ENCODE results near the gene SLC38A10. TPM values are rescaled to one million over a fixed set of nuclear protein-coding genes. Genes with fewer than 3 reads are reported as not detected.

The SLC38A10 gene
- total RNA-seq, 1 experiment from 2014 or later: 109 TPM

DNA sequence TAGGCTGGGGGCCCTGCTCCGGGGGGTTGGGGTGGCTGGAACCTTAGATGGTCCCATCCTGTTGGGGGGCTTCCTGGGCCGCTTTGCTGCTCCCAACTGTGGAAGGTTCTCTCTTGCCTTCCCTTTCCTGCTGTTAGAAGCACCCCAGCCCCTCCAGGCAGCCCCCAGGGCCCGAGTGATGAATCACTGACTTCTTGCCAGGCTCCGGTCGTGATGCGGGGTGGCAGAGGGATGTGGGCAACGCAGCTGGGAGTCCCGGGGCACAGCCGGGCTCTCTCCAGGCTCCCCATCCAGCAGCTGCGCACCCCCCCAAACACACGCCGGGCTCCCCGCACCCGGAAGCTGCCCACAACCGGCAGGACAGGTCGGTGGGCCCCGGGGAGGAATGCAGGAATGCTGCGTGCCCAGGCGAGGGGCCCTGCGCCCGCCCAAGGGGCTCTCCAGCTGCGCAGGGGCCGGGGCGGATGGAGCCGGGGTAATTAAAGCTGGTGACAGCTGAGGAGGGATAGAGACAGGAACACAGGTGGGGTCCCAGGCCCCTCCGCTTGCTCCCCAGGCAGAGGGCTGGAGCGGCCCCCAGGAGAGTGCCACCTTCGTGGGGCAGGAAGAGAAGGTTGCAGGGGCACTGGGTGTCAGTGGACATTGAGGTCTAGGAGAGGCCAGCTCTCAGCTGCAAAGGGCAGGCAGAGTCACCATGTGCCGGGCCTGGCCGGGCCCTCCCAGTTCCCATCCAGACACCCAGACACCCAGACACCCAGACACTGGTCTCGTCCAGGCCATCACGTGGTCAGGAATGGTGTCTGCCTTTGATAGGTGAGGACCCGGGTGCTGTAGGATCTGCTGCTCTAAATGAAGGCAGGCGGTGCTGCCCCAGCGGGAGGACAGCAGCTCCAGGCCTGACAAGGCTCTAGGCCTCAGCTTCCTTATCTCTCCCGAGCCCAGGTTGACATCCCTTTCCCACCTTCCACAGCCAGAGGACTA lies 15.0 kb upstream of the SLC38A10 start:
- ChIA-PET RAD21 (ENCODE audit: low non-redundant PET in 1 of 2, low total read pairs in 2 of 2, uncharacterized antibody in 2 of 2, unreplicated experiment in 2 of 2) (interaction anchor here (0.6 to 1.5 kb wide), 9 partner anchors 13 to 175 kb away, joined by 3 to 6 read pairs (median 3); partner anchors contain the start of gene BAHCC1 (in 1 of the 2)), CTCF (interaction anchor here (0.8 to 2.8 kb wide), 10 partner anchors 11 to 174 kb away, joined by 3 to 11 read pairs (median 7); partner anchors contain the start of genes BAHCC1 and SLC38A10), POLR2A (interaction anchor here (1.0 to 3.2 kb wide), 8 partner anchors 13 to 162 kb away, joined by 3 to 11 read pairs (median 6); partner anchors contain the start of genes BAHCC1 and SLC38A10)
- peaks cover 33 to 37% of the 10 kb centered on the region in 2 experiments for H3K4me1 ChIP-seq (ENCODE audit: control insufficient read depth in 1 of 2, insufficient read depth in 2 of 2, low read length in 2 of 2)
- no peaks in the 10 kb centered on the region for H3K27me3 ChIP-seq (ENCODE audit: insufficient read depth, low read length)
- ATAC-seq: no peak
- TF ChIP-seq REST (IDR thresholded peaks at IDR 0.05; ENCODE audit: low read depth) (no peak), SP1 (IDR thresholded peaks at IDR 0.05; ENCODE audit: low read depth) (no peak), CBX3 (IDR thresholded peaks at IDR 0.05; ENCODE audit: low read depth) (no peak), ZNF274 (IDR thresholded peaks at IDR 0.05; ENCODE audit: low read depth, low read length) (no peak), CTCF (IDR thresholded peaks at IDR 0.05 in 2 of 3, conservative IDR thresholded peaks at IDR 0.05 in 1 of 3; ENCODE audit: borderline replicate concordance in 1 of 3, insufficient read depth in 1 of 3, low read depth in 2 of 3, low read length in 2 of 3) (no peak), EZH2phosphoT487 (IDR thresholded peaks at IDR 0.05; ENCODE audit: borderline replicate concordance) (no peak), CEBPB (IDR thresholded peaks at IDR 0.05; ENCODE audit: low read depth) (no peak), ELF1 (IDR thresholded peaks at IDR 0.05; ENCODE audit: borderline replicate concordance, low read depth) (no peak)
- TF ChIP-seq, protein P1, sequence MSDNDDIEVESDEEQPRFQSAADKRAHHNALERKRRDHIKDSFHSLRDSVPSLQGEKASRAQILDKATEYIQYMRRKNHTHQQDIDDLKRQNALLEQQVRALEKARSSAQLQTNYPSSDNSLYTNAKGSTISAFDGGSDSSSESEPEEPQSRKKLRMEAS (IDR thresholded peaks at IDR 0.05): no peak
- TF ChIP-seq, protein P2, sequence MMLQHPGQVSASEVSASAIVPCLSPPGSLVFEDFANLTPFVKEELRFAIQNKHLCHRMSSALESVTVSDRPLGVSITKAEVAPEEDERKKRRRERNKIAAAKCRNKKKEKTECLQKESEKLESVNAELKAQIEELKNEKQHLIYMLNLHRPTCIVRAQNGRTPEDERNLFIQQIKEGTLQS (IDR thresholded peaks at IDR 0.05): no peak
- TF ChIP-seq, protein P3, sequence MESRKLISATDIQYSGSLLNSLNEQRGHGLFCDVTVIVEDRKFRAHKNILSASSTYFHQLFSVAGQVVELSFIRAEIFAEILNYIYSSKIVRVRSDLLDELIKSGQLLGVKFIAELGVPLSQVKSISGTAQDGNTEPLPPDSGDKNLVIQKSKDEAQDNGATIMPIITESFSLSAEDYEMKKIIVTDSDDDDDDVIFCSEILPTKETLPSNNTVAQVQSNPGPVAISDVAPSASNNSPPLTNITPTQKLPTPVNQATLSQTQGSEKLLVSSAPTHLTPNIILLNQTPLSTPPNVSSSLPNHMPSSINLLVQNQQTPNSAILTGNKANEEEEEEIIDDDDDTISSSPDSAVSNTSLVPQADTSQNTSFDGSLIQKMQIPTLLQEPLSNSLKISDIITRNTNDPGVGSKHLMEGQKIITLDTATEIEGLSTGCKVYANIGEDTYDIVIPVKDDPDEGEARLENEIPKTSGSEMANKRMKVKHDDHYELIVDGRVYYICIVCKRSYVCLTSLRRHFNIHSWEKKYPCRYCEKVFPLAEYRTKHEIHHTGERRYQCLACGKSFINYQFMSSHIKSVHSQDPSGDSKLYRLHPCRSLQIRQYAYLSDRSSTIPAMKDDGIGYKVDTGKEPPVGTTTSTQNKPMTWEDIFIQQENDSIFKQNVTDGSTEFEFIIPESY (IDR thresholded peaks at IDR 0.05; ENCODE audit: extremely low read depth, insufficient replicate concordance, low read length): no peak
- H3K9me3 ChIP-seq (ENCODE audit: control insufficient read depth in 1 of 2, insufficient read depth in 1 of 2, low read depth in 1 of 2, low read length in 2 of 2): no peaks in the 10 kb centered on the region
- peak overlapping the region; percentile 95 for H3K4me2 ChIP-seq (ENCODE audit: low read length)
- intact Hi-C loops (cut with micrococcal nuclease): no loop called here
- no TSS peak for BruUV-seq (replicated peaks)
- no peaks in the 10 kb centered on the region for H3K9me2 ChIP-seq (ENCODE audit: insufficient read depth)
- no peak for DNase-seq (ENCODE audit: low read depth, low spot score)
- H3K27ac ChIP-seq (ENCODE audit: low read depth, low read length): peak overlapping the region; percentile 88
- H3K4me3 ChIP-seq (replicated peaks in 1 of 2; ENCODE audit: low read depth in 1 of 2, low read length in 2 of 2): peak overlapping the region; percentile 69 to 78; a peak in 3 of 4 replicates
- H2AFZ ChIP-seq (ENCODE audit: low read depth, low read length, poor library complexity, severe bottlenecking): no peak overlapping the region
- H3K9ac ChIP-seq (ENCODE audit: low read length): peak overlapping the region; percentile 79
- no peaks in the 10 kb centered on the region; the same call in 1 of the 2 replicates for H3K79me2 ChIP-seq (ENCODE audit: insufficient read depth, low read length)
- H3K36me3 ChIP-seq (ENCODE audit: control insufficient read depth in 1 of 2, insufficient read depth in 2 of 2, low read length in 2 of 2): no peaks in the 10 kb centered on the region
- H4K20me1 ChIP-seq (ENCODE audit: insufficient read depth): no peaks in the 10 kb centered on the region
